Measurements from ENCODE around the gene DISC1.

The DISC1 gene

DNA sequence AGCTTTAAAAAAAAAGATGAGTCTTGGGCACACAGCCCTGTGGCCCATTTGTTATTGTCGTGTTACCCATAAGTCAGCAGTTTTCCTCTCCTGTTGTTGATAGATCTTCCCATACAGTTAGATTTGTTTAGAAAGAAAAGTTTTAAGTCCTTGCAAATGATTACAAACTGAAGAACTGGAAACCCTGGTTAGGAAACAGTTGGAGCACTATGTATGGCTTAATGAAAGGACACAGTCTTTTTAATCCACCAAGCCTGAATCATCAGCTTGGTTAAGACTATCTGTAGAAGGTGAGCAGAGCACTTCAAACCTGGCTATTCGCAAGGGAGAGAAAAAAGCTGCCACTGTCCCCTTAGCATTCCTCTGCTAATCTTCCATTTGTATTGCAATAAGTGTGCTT is 241.0 kb downstream of the DISC1 start:
- Histone ChIP-seq H3K4me3 (ENCODE audit: low read length in 2 of 2) (no peak overlapping the region), H3K9me3 (ENCODE audit: control insufficient read depth in 2 of 2, low read length in 2 of 2) (no peaks in the 10 kb centered on the region), H3K27ac (ENCODE audit: low read length) (no peak overlapping the region), H3K4me1 (ENCODE audit: control insufficient read depth, insufficient read depth, low read length) (peaks cover 6% of the 10 kb centered on the region), H3K27me3 (ENCODE audit: control insufficient read depth in 1 of 2, insufficient read depth in 2 of 2, low read length in 2 of 2) (no peaks in the 10 kb centered on the region), H3K36me3 (ENCODE audit: control insufficient read depth in 2 of 2, insufficient read depth in 2 of 2, low read length in 2 of 2) (no peaks in the 10 kb centered on the region), H3K9ac (ENCODE audit: low read length in 2 of 2) (no peak overlapping the region)

- Histone ChIP-seq H3K36me3 (ENCODE audit: control insufficient read depth in 2 of 2, insufficient read depth in 2 of 2, low read length in 2 of 2) (no peaks in the 10 kb centered on the region), H3K4me1 (ENCODE audit: control insufficient read depth, insufficient read depth, low read length) (peaks cover 6% of the 10 kb centered on the region), H3K4me3 (ENCODE audit: low read length in 2 of 2) (no peak overlapping the region), H3K9ac (ENCODE audit: low read length in 2 of 2) (no peak overlapping the region), H3K27ac (ENCODE audit: low read length) (no peak overlapping the region), H3K27me3 (ENCODE audit: control insufficient read depth in 1 of 2, insufficient read depth in 2 of 2, low read length in 2 of 2) (no peaks in the 10 kb centered on the region), H3K9me3 (ENCODE audit: control insufficient read depth in 2 of 2, low read length in 2 of 2) (no peaks in the 10 kb centered on the region)
Observed at GRCh38 chr1:231869364-231869763, 242.8 kb downstream of the DISC1 start.

GRCh38 chr1:231871471-231871870 is 244.9 kb downstream of the DISC1 start:
- H3K9me3 ChIP-seq (ENCODE audit: control insufficient read depth in 2 of 2, low read length in 2 of 2) = peaks cover 4 to 6% of the 10 kb centered on the region in 2 donors
- H3K27ac ChIP-seq (ENCODE audit: low read length) = no peak overlapping the region
- H3K4me3 ChIP-seq (ENCODE audit: low read length in 2 of 2) = no peak overlapping the region
- H3K36me3 ChIP-seq (ENCODE audit: control insufficient read depth in 2 of 2, insufficient read depth in 2 of 2, low read length in 2 of 2) = no peaks in the 10 kb centered on the region
- peaks cover 4% of the 10 kb centered on the region for H3K4me1 ChIP-seq (ENCODE audit: control insufficient read depth, insufficient read depth, low read length)
- H3K9ac ChIP-seq (ENCODE audit: low read length in 2 of 2) = no peak overlapping the region
- no peaks in the 10 kb centered on the region for H3K27me3 ChIP-seq (ENCODE audit: control insufficient read depth in 1 of 2, insufficient read depth in 2 of 2, low read length in 2 of 2)

GRCh38 chr1:231871878-231872277 is 245.3 kb downstream of the DISC1 start:
- H3K9ac ChIP-seq (ENCODE audit: low read length in 2 of 2) = no peak overlapping the region
- H3K4me1 ChIP-seq (ENCODE audit: control insufficient read depth, insufficient read depth, low read length) = peaks cover 3% of the 10 kb centered on the region
- H3K4me3 ChIP-seq (ENCODE audit: low read length in 2 of 2) = no peak overlapping the region
- H3K27ac ChIP-seq (ENCODE audit: low read length) = no peak overlapping the region
- H3K36me3 ChIP-seq (ENCODE audit: control insufficient read depth in 2 of 2, insufficient read depth in 2 of 2, low read length in 2 of 2) = no peaks in the 10 kb centered on the region
- no peaks in the 10 kb centered on the region for H3K27me3 ChIP-seq (ENCODE audit: control insufficient read depth in 1 of 2, insufficient read depth in 2 of 2, low read length in 2 of 2)
- peaks cover 6 to 8% of the 10 kb centered on the region in 2 donors for H3K9me3 ChIP-seq (ENCODE audit: control insufficient read depth in 2 of 2, low read length in 2 of 2)

GRCh38 chr1:231872461-231872910 is 245.9 kb downstream of the DISC1 start:
- Histone ChIP-seq H3K4me3 (ENCODE audit: low read length in 2 of 2) (no peak overlapping the region), H3K9ac (ENCODE audit: low read length in 2 of 2) (no peak overlapping the region), H3K27me3 (ENCODE audit: control insufficient read depth in 1 of 2, insufficient read depth in 2 of 2, low read length in 2 of 2) (no peaks in the 10 kb centered on the region), H3K36me3 (ENCODE audit: control insufficient read depth in 2 of 2, insufficient read depth in 2 of 2, low read length in 2 of 2) (no peaks in the 10 kb centered on the region), H3K27ac (ENCODE audit: low read length) (no peak overlapping the region), H3K4me1 (ENCODE audit: control insufficient read depth, insufficient read depth, low read length) (peaks cover 2% of the 10 kb centered on the region), H3K9me3 (ENCODE audit: control insufficient read depth in 2 of 2, low read length in 2 of 2) (peaks cover 7 to 8% of the 10 kb centered on the region in 2 donors)

DNA sequence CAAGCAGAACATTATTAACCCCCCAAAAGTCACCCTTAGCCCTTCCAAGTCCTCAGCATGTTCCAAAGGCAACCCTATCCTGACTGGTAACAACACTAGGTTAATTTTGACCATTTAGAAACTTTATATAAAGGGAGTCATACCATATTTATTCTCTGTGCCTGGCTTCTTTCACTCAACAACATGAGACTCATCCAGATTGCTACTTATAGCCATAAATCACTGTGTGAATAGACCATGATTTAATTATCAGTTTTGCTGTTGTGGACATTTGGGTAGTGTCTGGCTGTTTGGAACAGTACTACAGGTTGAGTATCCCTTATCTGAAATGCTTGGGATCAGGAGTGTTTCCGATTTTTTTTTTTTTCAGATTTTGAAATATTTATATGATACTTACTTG is 252.1 kb downstream of the DISC1 start:
- H3K9ac ChIP-seq (ENCODE audit: low read length in 2 of 2) = no peak overlapping the region
- H3K27ac ChIP-seq (ENCODE audit: low read length) = no peak overlapping the region
- H3K4me3 ChIP-seq (ENCODE audit: low read length in 2 of 2) = no peak overlapping the region
- no peaks in the 10 kb centered on the region for H3K4me1 ChIP-seq (ENCODE audit: control insufficient read depth, insufficient read depth, low read length)
- peaks cover 7 to 8% of the 10 kb centered on the region in 2 donors for H3K9me3 ChIP-seq (ENCODE audit: control insufficient read depth in 2 of 2, low read length in 2 of 2)
- H3K36me3 ChIP-seq (ENCODE audit: control insufficient read depth in 2 of 2, insufficient read depth in 2 of 2, low read length in 2 of 2) = no peaks in the 10 kb centered on the region
- H3K27me3 ChIP-seq (ENCODE audit: control insufficient read depth in 1 of 2, insufficient read depth in 2 of 2, low read length in 2 of 2) = no peaks in the 10 kb centered on the region

- Histone ChIP-seq H3K27me3 (ENCODE audit: control insufficient read depth in 1 of 2, insufficient read depth in 2 of 2, low read length in 2 of 2) (no peaks in the 10 kb centered on the region), H3K9ac (ENCODE audit: low read length in 2 of 2) (no peak overlapping the region), H3K36me3 (ENCODE audit: control insufficient read depth in 2 of 2, insufficient read depth in 2 of 2, low read length in 2 of 2) (no peaks in the 10 kb centered on the region), H3K4me3 (ENCODE audit: low read length in 2 of 2) (no peak overlapping the region), H3K27ac (ENCODE audit: low read length) (no peak overlapping the region), H3K9me3 (ENCODE audit: control insufficient read depth in 2 of 2, low read length in 2 of 2) (peaks cover 7 to 8% of the 10 kb centered on the region in 2 donors), H3K4me1 (ENCODE audit: control insufficient read depth, insufficient read depth, low read length) (no peaks in the 10 kb centered on the region)
Observed at GRCh38 chr1:231879296-231879695, 252.7 kb downstream of the DISC1 start.

GRCh38 chr1:231882333-231882732 is 255.7 kb downstream of the DISC1 start:
- Histone ChIP-seq H3K9me3 (ENCODE audit: control insufficient read depth in 2 of 2, low read length in 2 of 2) (no peaks in the 10 kb centered on the region), H3K4me3 (ENCODE audit: low read length in 2 of 2) (no peak overlapping the region), H3K9ac (ENCODE audit: low read length in 2 of 2) (no peak overlapping the region), H3K27me3 (ENCODE audit: control insufficient read depth in 1 of 2, insufficient read depth in 2 of 2, low read length in 2 of 2) (no peaks in the 10 kb centered on the region), H3K36me3 (ENCODE audit: control insufficient read depth in 2 of 2, insufficient read depth in 2 of 2, low read length in 2 of 2) (no peaks in the 10 kb centered on the region), H3K27ac (ENCODE audit: low read length) (no peak overlapping the region), H3K4me1 (ENCODE audit: control insufficient read depth, insufficient read depth, low read length) (no peaks in the 10 kb centered on the region)

DNA sequence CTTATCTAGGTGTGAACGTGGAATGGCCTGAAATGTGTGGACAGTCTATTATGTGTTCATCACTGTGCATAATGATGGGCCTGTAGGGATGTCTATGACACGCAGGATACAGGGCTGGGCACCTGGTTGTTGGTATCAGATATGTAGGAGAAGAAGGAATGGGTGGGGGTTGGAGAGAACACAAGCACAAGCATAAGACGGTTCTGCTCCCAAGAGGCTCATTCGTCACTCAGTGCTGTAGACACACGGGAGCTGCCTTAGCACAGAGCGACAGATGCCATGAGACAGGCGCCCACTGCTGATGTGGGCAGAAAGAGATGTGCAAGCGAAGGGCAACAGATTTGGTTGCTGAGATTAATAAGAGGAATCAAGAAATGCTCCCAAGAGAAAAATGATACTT is 256.2 kb downstream of the DISC1 start:
- Histone ChIP-seq H3K9me3 (ENCODE audit: control insufficient read depth in 2 of 2, low read length in 2 of 2) (no peaks in the 10 kb centered on the region), H3K9ac (ENCODE audit: low read length in 2 of 2) (no peak overlapping the region), H3K4me1 (ENCODE audit: control insufficient read depth, insufficient read depth, low read length) (no peaks in the 10 kb centered on the region), H3K4me3 (ENCODE audit: low read length in 2 of 2) (no peak overlapping the region), H3K27me3 (ENCODE audit: control insufficient read depth in 1 of 2, insufficient read depth in 2 of 2, low read length in 2 of 2) (no peaks in the 10 kb centered on the region), H3K27ac (ENCODE audit: low read length) (no peak overlapping the region), H3K36me3 (ENCODE audit: control insufficient read depth in 2 of 2, insufficient read depth in 2 of 2, low read length in 2 of 2) (no peaks in the 10 kb centered on the region)

DNA sequence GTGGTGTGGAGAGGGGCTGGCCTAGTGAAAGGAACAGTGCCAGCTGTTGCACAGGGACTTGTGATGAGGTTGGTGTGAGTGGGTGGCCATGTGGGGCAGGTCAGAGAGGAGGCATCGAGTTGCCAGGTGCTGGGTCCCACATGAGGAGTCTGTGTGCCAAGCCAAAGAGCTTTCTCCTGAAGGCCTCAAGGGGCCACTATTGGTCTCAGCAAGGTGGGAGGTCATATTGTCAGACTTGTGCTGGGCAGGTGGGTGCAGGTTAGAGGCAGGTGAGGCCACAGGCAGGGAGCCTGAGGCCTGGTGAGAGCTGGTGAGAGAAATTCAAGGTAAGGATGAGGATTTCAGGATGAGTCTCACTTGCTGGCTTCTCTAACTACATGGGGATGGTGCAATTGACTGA is 256.8 kb downstream of the DISC1 start:
- no peaks in the 10 kb centered on the region for H3K4me1 ChIP-seq (ENCODE audit: control insufficient read depth, insufficient read depth, low read length)
- H3K9ac ChIP-seq (ENCODE audit: low read length in 2 of 2) = no peak overlapping the region
- H3K27ac ChIP-seq (ENCODE audit: low read length) = no peak overlapping the region
- H3K36me3 ChIP-seq (ENCODE audit: control insufficient read depth in 2 of 2, insufficient read depth in 2 of 2, low read length in 2 of 2) = no peaks in the 10 kb centered on the region
- no peaks in the 10 kb centered on the region for H3K27me3 ChIP-seq (ENCODE audit: control insufficient read depth in 1 of 2, insufficient read depth in 2 of 2, low read length in 2 of 2)
- H3K9me3 ChIP-seq (ENCODE audit: control insufficient read depth in 2 of 2, low read length in 2 of 2) = no peaks in the 10 kb centered on the region
- H3K4me3 ChIP-seq (ENCODE audit: low read length in 2 of 2) = no peak overlapping the region

- no peak overlapping the region for H3K9ac ChIP-seq (ENCODE audit: low read length in 2 of 2)
- no peak overlapping the region for H3K27ac ChIP-seq (ENCODE audit: low read length)
- no peaks in the 10 kb centered on the region for H3K27me3 ChIP-seq (ENCODE audit: control insufficient read depth in 1 of 2, insufficient read depth in 2 of 2, low read length in 2 of 2)
- no peaks in the 10 kb centered on the region for H3K36me3 ChIP-seq (ENCODE audit: control insufficient read depth in 2 of 2, insufficient read depth in 2 of 2, low read length in 2 of 2)
- H3K9me3 ChIP-seq (ENCODE audit: control insufficient read depth in 2 of 2, low read length in 2 of 2) = no peaks in the 10 kb centered on the region
- no peak overlapping the region for H3K4me3 ChIP-seq (ENCODE audit: low read length in 2 of 2)
- H3K4me1 ChIP-seq (ENCODE audit: control insufficient read depth, insufficient read depth, low read length) = no peaks in the 10 kb centered on the region
Observed at GRCh38 chr1:231885209-231885854, 258.7 kb downstream of the DISC1 start.

All from stomach smooth muscle (tissue), 2 donors.